Measurements from ENCODE around the gene PHRF1.

DNA sequence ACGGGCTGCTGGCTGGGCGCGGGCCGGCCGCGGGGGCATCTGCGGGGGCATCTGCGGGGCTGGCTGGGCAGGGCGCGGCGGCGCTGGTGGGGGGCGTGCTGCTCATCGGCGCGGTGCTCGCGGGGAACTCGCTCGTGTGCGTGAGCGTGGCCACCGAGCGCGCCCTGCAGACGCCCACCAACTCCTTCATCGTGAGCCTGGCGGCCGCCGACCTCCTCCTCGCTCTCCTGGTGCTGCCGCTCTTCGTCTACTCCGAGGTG, 61.0 kb downstream of the PHRF1 start:
- TF ChIP-seq, protein P1, sequence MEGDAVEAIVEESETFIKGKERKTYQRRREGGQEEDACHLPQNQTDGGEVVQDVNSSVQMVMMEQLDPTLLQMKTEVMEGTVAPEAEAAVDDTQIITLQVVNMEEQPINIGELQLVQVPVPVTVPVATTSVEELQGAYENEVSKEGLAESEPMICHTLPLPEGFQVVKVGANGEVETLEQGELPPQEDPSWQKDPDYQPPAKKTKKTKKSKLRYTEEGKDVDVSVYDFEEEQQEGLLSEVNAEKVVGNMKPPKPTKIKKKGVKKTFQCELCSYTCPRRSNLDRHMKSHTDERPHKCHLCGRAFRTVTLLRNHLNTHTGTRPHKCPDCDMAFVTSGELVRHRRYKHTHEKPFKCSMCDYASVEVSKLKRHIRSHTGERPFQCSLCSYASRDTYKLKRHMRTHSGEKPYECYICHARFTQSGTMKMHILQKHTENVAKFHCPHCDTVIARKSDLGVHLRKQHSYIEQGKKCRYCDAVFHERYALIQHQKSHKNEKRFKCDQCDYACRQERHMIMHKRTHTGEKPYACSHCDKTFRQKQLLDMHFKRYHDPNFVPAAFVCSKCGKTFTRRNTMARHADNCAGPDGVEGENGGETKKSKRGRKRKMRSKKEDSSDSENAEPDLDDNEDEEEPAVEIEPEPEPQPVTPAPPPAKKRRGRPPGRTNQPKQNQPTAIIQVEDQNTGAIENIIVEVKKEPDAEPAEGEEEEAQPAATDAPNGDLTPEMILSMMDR (IDR thresholded peaks at IDR 0.05): no peak
- TF ChIP-seq POLR2A (IDR thresholded peaks at IDR 0.05): no peak

All from heart left ventricle (tissue), 13 donors.